B cell (primary cell): ENCODE results near the gene RAI14. TPM values are rescaled to one million over a fixed set of nuclear protein-coding genes. Genes with fewer than 3 reads are reported as not detected.

ENCODE experiments used
- ATAC-seq: fragments of 200-7000 bp; cut with Tn5 transposase; one replicate; pipeline ENCODE4 v1.10.0; 2021; ENCODE audit warnings: low read depth, mild to moderate bottlenecking, moderate number of reproducible peaks, moderate library complexity
- CTCF ChIA-PET: fragments of 350-600 bp; sonication (Branson Sonifier 250); formaldehyde crosslinking; loops from one replicate; lab custom pipeline; 2021; ENCODE audit warnings: antibody characterized with exemption, inconsistent platforms; lab: Charles Lee
- POLR2A ChIA-PET: fragments of 350-600 bp; sonication (Branson Sonifier 250); formaldehyde crosslinking; loops from one replicate; lab custom pipeline; 2021; ENCODE audit warnings: antibody characterized with exemption; lab: Charles Lee
- DNase-seq: peaks from one replicate; pipeline ENCODE4 v3.0.0; 2013
- H2AFZ ChIP-seq: 2 replicates; pipeline ENCODE4 v1.6.1; 2012; ENCODE audit warnings: mild to moderate bottlenecking, low read depth, low read length; ENCODE audit not compliant: insufficient read depth, poor library complexity, severe bottlenecking
- H3K27ac ChIP-seq, 2 donors: 1 replicate in 1 of 2; 2 replicates in 1 of 2; pipeline ENCODE4 v1.5.1; 2012 to 2013; ENCODE audit warnings: low read length in 2 of 2, mild to moderate bottlenecking in 2 of 2, moderate library complexity in 1 of 2
- H3K27me3 ChIP-seq, 4 experiments: fragments of 200-600 bp in 1 of 4; sonication (generic) in 1 of 4; replicated peaks in 1 of 4; 1 replicate in 2 of 4; 2 replicates in 2 of 4; pipeline versions ENCODE4 v1.6.1 to v1.7.0; 2013 to 2016; ENCODE audit warnings: low read length in 3 of 4, mild to moderate bottlenecking in 2 of 4, mixed read lengths in 1 of 4, moderate library complexity in 1 of 4; ENCODE audit not compliant: insufficient read depth in 4 of 4, control insufficient read depth in 3 of 4; ENCODE audit errors: control extremely low read depth in 1 of 4
- H3K36me3 ChIP-seq, 2 experiments: replicated peaks in 1 of 2; 1 replicate in 1 of 2; 2 replicates in 1 of 2; pipeline versions ENCODE4 v1.6.1 to v1.7.1; 2013; ENCODE audit warnings: low read length in 1 of 2; ENCODE audit not compliant: insufficient read depth in 2 of 2, control insufficient read depth in 1 of 2; ENCODE audit errors: control extremely low read depth in 1 of 2, extremely low read depth in 1 of 2
- H3K4me1 ChIP-seq, 2 donors: fragments of 200-600 bp in 1 of 2; sonication (generic) in 1 of 2; 1 replicate in 1 of 2; 2 replicates in 1 of 2; pipeline versions ENCODE4 v1.5.1 to v1.6.1; 2013 to 2017; ENCODE audit warnings: low read length in 2 of 2; ENCODE audit not compliant: control insufficient read depth in 2 of 2, insufficient read depth in 2 of 2
- H3K4me2 ChIP-seq: replicated peaks from 2 replicates; pipeline ENCODE3; 2012; ENCODE audit warnings: mild to moderate bottlenecking, low read depth, low read length; ENCODE audit not compliant: poor library complexity, severe bottlenecking
- H3K4me3 ChIP-seq, 5 experiments: fragments of 200-600 bp in 1 of 5; sonication (generic) in 1 of 5; 1 replicate in 3 of 5; 2 replicates in 2 of 5; pipeline versions ENCODE4 v1.5.1 to v1.7.0; 2011 to 2016; ENCODE audit warnings: low read length in 4 of 5, mild to moderate bottlenecking in 4 of 5, low read depth in 2 of 5, control low read depth in 1 of 5, moderate library complexity in 1 of 5; ENCODE audit not compliant: insufficient read depth in 1 of 5; ENCODE audit errors: control extremely low read depth in 1 of 5, extremely low read depth in 1 of 5
- H3K79me2 ChIP-seq: fragments of 200-600 bp; sonication (generic); one replicate; pipeline ENCODE4 v1.6.0; 2016; ENCODE audit warnings: low read length; ENCODE audit not compliant: control insufficient read depth, insufficient read depth
- H3K9ac ChIP-seq: fragments of 200-600 bp; sonication (generic); 2 replicates; pipeline ENCODE4 v1.6.1; 2017; ENCODE audit warnings: mild to moderate bottlenecking, low read length, moderate library complexity
- H3K9me3 ChIP-seq, 3 donors: one replicate each; pipeline versions ENCODE4 v1.6.1 to v1.7.1; 2013; ENCODE audit warnings: low read length in 2 of 3; ENCODE audit not compliant: control insufficient read depth in 2 of 3, insufficient read depth in 1 of 3; ENCODE audit errors: control extremely low read depth in 1 of 3
- H4K20me1 ChIP-seq: 2 replicates; pipeline ENCODE4 v1.6.0; 2012; ENCODE audit warnings: mild to moderate bottlenecking, low read length; ENCODE audit not compliant: insufficient read depth, control insufficient read depth, poor library complexity, severe bottlenecking
- H3K27ac Mint-ChIP-seq: one replicate; pipeline ENCODE4 v1.8.0; 2021; ENCODE audit warnings: mixed read lengths
- H3K27me3 Mint-ChIP-seq: one replicate; pipeline ENCODE4 v1.8.0; 2021; ENCODE audit warnings: mixed read lengths
- H3K4me1 Mint-ChIP-seq: one replicate; pipeline ENCODE4 v1.8.0; 2021; ENCODE audit warnings: mixed read lengths
- H3K4me3 Mint-ChIP-seq: one replicate; pipeline ENCODE4 v1.8.0; 2021; ENCODE audit warnings: mixed read lengths
- H3K9me3 Mint-ChIP-seq: one replicate; pipeline ENCODE4 v1.8.0; 2022; ENCODE audit warnings: mixed read lengths; ENCODE audit not compliant: insufficient read depth
- EZH2 ChIP-seq: IDR thresholded peaks from 2 replicates; pipeline ENCODE4 v1.6.1; 2012; ENCODE audit warnings: borderline replicate concordance, low read depth, mild to moderate bottlenecking, moderate library complexity, low read length; ENCODE audit not compliant: insufficient read depth, poor library complexity, severe bottlenecking
- WGBS: methylation state at CpG from one replicate; pipeline ENCODE4 v1.1.5; 2013; ENCODE audit warnings: missing lambda C conversion rate; ENCODE audit not compliant: insufficient coverage; 5-methylcytosine and 5-hydroxymethylcytosine counted together
- intact Hi-C: fragments of 100-400 bp; cut with micrococcal nuclease; formaldehyde crosslinking; loops from one replicate; pipeline ENCODE4 v1.10.0; 2022
- polyA plus RNA-seq: library from polyadenylated mRNA; depleted of rRNA; stranded (reverse); fragments of >200 nt; gene quantifications from 2 replicates; pipeline ENCODE4 v1.2.3, GENCODE V29; 2012
- total RNA-seq, 2 donors: library from RNA; stranded (reverse); fragments of 120-200 nt in 1 of 2; gene quantifications; 1 replicate in 1 of 2; 2 replicates in 1 of 2; pipeline versions ENCODE4 v1.2.3 to v1.2.4, GENCODE V29; 2013 to 2022
- TF ChIP-seq, protein P1 (sequence below): fragments of 200-600 bp; IDR thresholded peaks from one replicate; pipeline ENCODE4 v1.8.0; 2022; ENCODE audit warnings: antibody characterized with exemption, mild to moderate bottlenecking

The RAI14 gene
- total and polyA plus RNA-seq, 2 donors (not counting 1 experiment from before 2014, with no cell fraction given), result 0.55 to 1.9 TPM

DNA sequence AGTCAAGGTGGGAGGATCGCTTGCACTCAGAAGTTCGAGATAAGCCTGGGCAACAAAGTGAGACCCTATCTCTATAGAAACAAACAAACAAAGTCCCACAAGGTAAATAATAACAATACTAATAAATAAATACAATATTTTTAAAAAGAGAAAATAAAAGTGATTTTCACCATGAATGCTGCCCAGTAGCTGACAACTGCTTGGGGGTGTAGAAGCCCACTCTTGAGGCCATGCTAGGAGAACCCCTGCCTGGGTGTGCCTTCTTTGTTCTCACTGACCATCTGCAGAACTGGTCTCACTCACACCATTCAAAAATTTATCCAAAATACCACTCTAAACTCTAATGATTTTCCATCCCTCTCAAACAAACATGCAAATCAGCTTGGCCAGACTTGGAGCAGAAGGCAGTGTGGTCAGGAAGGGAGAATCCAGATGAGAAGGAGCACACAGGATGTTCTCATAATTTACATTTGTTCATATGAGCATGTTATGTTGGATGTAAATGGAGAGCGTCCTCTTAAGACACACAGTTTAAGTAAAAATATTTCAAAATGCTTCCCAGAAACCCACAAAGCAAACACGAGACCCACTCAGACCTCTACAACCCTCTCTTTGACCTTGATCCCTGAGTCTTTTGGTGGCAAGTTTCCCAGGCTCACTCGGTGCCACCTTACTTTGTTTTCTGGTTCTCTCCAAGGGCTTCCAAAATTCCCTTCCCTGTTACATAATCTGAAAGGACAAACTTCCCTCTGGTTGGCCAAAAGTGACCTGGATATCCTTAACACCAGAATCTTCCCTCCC is 7.9 kb upstream of the RAI14 start:
- H3K4me1 Mint-ChIP-seq, result no peaks in the 10 kb centered on the region
- CTCF ChIA-PET, result no interaction called here
- no peaks in the 10 kb centered on the region for H3K4me1 ChIP-seq
- H3K79me2 ChIP-seq, result no peaks in the 10 kb centered on the region
- POLR2A ChIA-PET, result no interaction called here
- H4K20me1 ChIP-seq, result no peaks in the 10 kb centered on the region
- no peaks in the 10 kb centered on the region for H3K9me3 Mint-ChIP-seq
- no peak overlapping the region for H3K4me3 ChIP-seq
- no peak overlapping the region for H3K4me2 ChIP-seq
- H3K4me3 Mint-ChIP-seq, result no peak overlapping the region
- DNase-seq, result no peak
- 74% methylated on average over 2 of the region's 5 CpGs for WGBS
- H3K36me3 ChIP-seq, result no peaks in the 10 kb centered on the region
- no peak for TF ChIP-seq EZH2
- TF ChIP-seq, protein P1, sequence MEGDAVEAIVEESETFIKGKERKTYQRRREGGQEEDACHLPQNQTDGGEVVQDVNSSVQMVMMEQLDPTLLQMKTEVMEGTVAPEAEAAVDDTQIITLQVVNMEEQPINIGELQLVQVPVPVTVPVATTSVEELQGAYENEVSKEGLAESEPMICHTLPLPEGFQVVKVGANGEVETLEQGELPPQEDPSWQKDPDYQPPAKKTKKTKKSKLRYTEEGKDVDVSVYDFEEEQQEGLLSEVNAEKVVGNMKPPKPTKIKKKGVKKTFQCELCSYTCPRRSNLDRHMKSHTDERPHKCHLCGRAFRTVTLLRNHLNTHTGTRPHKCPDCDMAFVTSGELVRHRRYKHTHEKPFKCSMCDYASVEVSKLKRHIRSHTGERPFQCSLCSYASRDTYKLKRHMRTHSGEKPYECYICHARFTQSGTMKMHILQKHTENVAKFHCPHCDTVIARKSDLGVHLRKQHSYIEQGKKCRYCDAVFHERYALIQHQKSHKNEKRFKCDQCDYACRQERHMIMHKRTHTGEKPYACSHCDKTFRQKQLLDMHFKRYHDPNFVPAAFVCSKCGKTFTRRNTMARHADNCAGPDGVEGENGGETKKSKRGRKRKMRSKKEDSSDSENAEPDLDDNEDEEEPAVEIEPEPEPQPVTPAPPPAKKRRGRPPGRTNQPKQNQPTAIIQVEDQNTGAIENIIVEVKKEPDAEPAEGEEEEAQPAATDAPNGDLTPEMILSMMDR, result no peak
- peaks cover 37% of the 10 kb centered on the region for H3K27me3 Mint-ChIP-seq
- intact Hi-C loops, result no loop called here
- no peak overlapping the region for H3K9ac ChIP-seq
- no peak overlapping the region for H3K27ac Mint-ChIP-seq
- H3K27me3 ChIP-seq, result peaks cover 0 to 5% (median 0%) of the 10 kb centered on the region in 4 experiments
- H3K9me3 ChIP-seq, result no peaks in the 10 kb centered on the region
- no peak overlapping the region for H3K27ac ChIP-seq
- ATAC-seq, result no peak
- H2AFZ ChIP-seq, result no peak overlapping the region

DNA sequence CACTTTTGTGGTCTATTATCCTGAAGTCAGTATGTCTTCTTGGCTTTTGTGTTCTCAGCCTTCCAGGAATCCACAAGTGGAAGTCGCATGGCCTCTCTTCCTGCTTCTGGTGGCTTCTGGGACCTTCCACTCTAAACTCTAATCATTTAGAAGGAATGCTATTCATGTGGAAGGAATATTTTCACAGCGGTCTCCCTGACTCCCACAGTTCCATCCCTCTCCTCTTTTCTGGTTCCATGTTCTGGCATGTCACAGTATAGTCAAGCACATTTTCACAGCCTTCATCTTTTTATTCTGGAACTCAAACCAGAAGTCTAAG is 7.3 kb upstream of the RAI14 start:
- ChIA-PET CTCF (no interaction called here), POLR2A (no interaction called here)
- Histone ChIP-seq H3K4me1 (no peaks in the 10 kb centered on the region), H3K27me3 (peaks cover 0 to 5% (median 2%) of the 10 kb centered on the region in 4 experiments), H3K4me3 (no peak overlapping the region), H4K20me1 (no peaks in the 10 kb centered on the region), H3K79me2 (no peaks in the 10 kb centered on the region), H3K4me2 (no peak overlapping the region), H3K36me3 (no peaks in the 10 kb centered on the region), H3K27ac (no peak overlapping the region), H3K9me3 (no peaks in the 10 kb centered on the region), H2AFZ (no peak overlapping the region), H3K9ac (no peak overlapping the region)
- intact Hi-C loops, result no loop called here
- H3K4me1 Mint-ChIP-seq, result no peaks in the 10 kb centered on the region
- no CpG with 5 or more reads among the region's 2 CpGs for WGBS
- DNase-seq (no peak), ATAC-seq (no peak)
- no peak overlapping the region for H3K27ac Mint-ChIP-seq
- H3K4me3 Mint-ChIP-seq, result no peak overlapping the region
- H3K27me3 Mint-ChIP-seq, result peaks cover 41% of the 10 kb centered on the region
- no peak for TF ChIP-seq EZH2
- TF ChIP-seq, protein P1, result no peak
- H3K9me3 Mint-ChIP-seq, result no peaks in the 10 kb centered on the region
